HEK293T (cell line): ENCODE measurements around the gene UBE2R2.
A peak's percentile ranks its signal among the peaks of the same experiment; 100 is the strongest.

Source experiments
- CTCF ChIA-PET: fragments of 350-600 bp; formaldehyde crosslinking; extraction: SDS; loops from one replicate; lab custom pipeline; 2021; ENCODE audit warnings: antibody characterized with exemption, inconsistent platforms; lab: Yijun Ruan, JAX
- POLR2A ChIA-PET: fragments of 350-600 bp; formaldehyde crosslinking; extraction: SDS; loops from one replicate; lab custom pipeline; 2020; ENCODE audit warnings: antibody characterized with exemption, inconsistent platforms; lab: Yijun Ruan, JAX
- DNase-seq: peaks from one replicate; pipeline ENCODE4 v3.0.0; 2012; ENCODE audit warnings: mixed read lengths; ENCODE audit errors: extremely low spot score
- ARNT ChIP-seq: fragments of 450-650 bp; IDR thresholded peaks from 2 replicates; pipeline ENCODE4 v1.6.1; 2017; ENCODE audit warnings: mild to moderate bottlenecking
- BHLHE40 ChIP-seq: fragments of 450-650 bp; IDR thresholded peaks from 2 replicates; pipeline ENCODE4 v1.6.1; 2016; ENCODE audit warnings: mild to moderate bottlenecking, moderate library complexity, borderline replicate concordance
- CTBP1 ChIP-seq: fragments of 450-650 bp; IDR thresholded peaks from 2 replicates; pipeline ENCODE4 v1.6.1; 2016; ENCODE audit warnings: borderline replicate concordance
- ELF4 ChIP-seq: fragments of 450-650 bp; IDR thresholded peaks from 2 replicates; pipeline ENCODE4 v1.6.1; 2017; ENCODE audit warnings: antibody characterized with exemption
- FOXA1 ChIP-seq: fragments of 450-650 bp; IDR thresholded peaks from 2 replicates; pipeline ENCODE4 v1.6.1; 2016; ENCODE audit warnings: mild to moderate bottlenecking
- FOXK2 ChIP-seq: fragments of 450-650 bp; IDR thresholded peaks from 2 replicates; pipeline ENCODE4 v1.6.1; 2016; ENCODE audit warnings: mild to moderate bottlenecking
- FOXM1 ChIP-seq: fragments of 450-650 bp; IDR thresholded peaks from 2 replicates; pipeline ENCODE4 v1.6.1; 2017; ENCODE audit warnings: mild to moderate bottlenecking, borderline replicate concordance
- HDGF ChIP-seq: fragments of 450-650 bp; IDR thresholded peaks from 2 replicates; pipeline ENCODE4 v1.6.1; 2017; ENCODE audit warnings: antibody characterized with exemption, borderline replicate concordance
- L3MBTL2 ChIP-seq: fragments of 450-650 bp; conservative IDR thresholded peaks from 2 replicates; pipeline ENCODE4 v1.6.1; 2016; ENCODE audit warnings: mild to moderate bottlenecking
- LEF1 ChIP-seq: fragments of 450-650 bp; IDR thresholded peaks from 2 replicates; pipeline ENCODE4 v1.6.1; 2017; ENCODE audit warnings: mild to moderate bottlenecking, borderline replicate concordance
- NFRKB ChIP-seq: fragments of 450-650 bp; IDR thresholded peaks from 2 replicates; pipeline ENCODE4 v1.6.1; 2016; ENCODE audit warnings: mild to moderate bottlenecking, moderate library complexity
- SP1 ChIP-seq: fragments of 450-650 bp; IDR thresholded peaks from 2 replicates; pipeline ENCODE4 v1.6.1; 2017
- SUZ12 ChIP-seq: fragments of 450-650 bp; IDR thresholded peaks from 2 replicates; pipeline ENCODE4 v1.6.1; 2016; ENCODE audit warnings: mild to moderate bottlenecking
- TARDBP ChIP-seq: fragments of 450-650 bp; IDR thresholded peaks from 2 replicates; pipeline ENCODE4 v1.6.1; 2016
- ZNF384 ChIP-seq: fragments of 450-650 bp; IDR thresholded peaks from 2 replicates; pipeline ENCODE4 v1.6.1; 2016
- TF ChIP-seq, protein P1 (sequence below): fragments of 450-650 bp; IDR thresholded peaks from 2 replicates; pipeline ENCODE4 v1.6.1; 2016

Gene UBE2R2

DNA sequence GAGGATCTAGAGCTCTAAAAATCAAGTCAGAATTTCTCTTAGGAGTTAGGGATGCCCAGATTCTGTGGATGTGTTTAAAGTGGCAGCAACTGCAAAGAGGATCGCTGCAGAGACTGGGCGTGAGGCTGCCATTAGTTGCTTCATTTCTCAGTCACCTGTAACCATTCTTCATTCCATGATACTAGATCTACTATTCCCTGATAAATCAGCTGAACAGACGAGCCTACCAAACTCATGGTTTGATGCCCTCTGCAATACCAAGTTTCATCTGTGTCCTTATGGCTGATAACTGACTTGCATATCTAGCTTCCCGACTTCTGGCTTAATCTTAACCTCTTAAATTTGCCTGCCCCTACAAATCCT lies 33.3 kb downstream of the UBE2R2 start:
- DNase-seq = no peak
- TF ChIP-seq HDGF = no peak
- no peak for TF ChIP-seq BHLHE40
- no peak for TF ChIP-seq SP1
- TF ChIP-seq LEF1 = no peak
- TF ChIP-seq, protein P1, sequence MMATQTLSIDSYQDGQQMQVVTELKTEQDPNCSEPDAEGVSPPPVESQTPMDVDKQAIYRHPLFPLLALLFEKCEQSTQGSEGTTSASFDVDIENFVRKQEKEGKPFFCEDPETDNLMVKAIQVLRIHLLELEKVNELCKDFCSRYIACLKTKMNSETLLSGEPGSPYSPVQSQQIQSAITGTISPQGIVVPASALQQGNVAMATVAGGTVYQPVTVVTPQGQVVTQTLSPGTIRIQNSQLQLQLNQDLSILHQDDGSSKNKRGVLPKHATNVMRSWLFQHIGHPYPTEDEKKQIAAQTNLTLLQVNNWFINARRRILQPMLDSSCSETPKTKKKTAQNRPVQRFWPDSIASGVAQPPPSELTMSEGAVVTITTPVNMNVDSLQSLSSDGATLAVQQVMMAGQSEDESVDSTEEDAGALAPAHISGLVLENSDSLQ = no peak
- TF ChIP-seq FOXM1 = no peak
- TF ChIP-seq FOXA1 = no peak
- TF ChIP-seq ELF4 = no peak
- TF ChIP-seq SUZ12 = no peak
- no peak for TF ChIP-seq TARDBP
- TF ChIP-seq FOXK2 = no peak
- ChIA-PET POLR2A (no interaction called here), CTCF (interaction anchor here (1.5 kb wide), 1 partner anchor 36 kb away, joined by 4 read pairs; no protein-coding TSS in a partner anchor)

DNA sequence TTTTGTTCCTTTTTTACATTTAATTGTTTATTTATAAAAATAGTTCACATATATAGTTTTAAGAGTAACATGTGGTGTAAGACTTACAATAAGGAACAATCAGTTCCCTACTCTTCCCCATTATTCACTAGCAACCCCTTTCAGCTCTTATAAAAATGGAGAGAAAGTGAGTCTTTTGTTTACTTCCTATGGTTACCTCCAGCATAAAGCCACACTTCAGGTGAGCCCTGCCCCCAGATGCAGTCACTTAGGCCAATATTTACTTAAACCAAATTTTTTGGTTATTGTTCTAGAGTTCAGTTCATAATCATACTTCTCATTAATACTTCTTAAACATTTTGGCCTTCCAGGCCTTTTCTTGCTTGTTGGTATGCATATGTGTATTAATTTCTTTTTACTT lies 33.7 kb downstream of the UBE2R2 start:
- POLR2A ChIA-PET = no interaction called here
- DNase-seq = no peak
- CTCF ChIA-PET = interaction anchor here (1.5 kb wide), 1 partner anchor 37 kb away, joined by 4 read pairs; no protein-coding TSS in a partner anchor
- TF ChIP-seq HDGF (no peak), FOXM1 (no peak), LEF1 (no peak), TARDBP (no peak), CTBP1 (no peak), BHLHE40 (no peak), SUZ12 (no peak), NFRKB (no peak), ARNT (no peak), FOXK2 (no peak), ELF4 (no peak), ZNF384 (no peak), L3MBTL2 (no peak)
- TF ChIP-seq, protein P1 = no peak

- no peak for DNase-seq
- ChIA-PET POLR2A (no interaction called here), CTCF (no interaction called here)
Measured at GRCh38 chr9:33851301-33851700, 34.3 kb downstream of the UBE2R2 start.

DNA sequence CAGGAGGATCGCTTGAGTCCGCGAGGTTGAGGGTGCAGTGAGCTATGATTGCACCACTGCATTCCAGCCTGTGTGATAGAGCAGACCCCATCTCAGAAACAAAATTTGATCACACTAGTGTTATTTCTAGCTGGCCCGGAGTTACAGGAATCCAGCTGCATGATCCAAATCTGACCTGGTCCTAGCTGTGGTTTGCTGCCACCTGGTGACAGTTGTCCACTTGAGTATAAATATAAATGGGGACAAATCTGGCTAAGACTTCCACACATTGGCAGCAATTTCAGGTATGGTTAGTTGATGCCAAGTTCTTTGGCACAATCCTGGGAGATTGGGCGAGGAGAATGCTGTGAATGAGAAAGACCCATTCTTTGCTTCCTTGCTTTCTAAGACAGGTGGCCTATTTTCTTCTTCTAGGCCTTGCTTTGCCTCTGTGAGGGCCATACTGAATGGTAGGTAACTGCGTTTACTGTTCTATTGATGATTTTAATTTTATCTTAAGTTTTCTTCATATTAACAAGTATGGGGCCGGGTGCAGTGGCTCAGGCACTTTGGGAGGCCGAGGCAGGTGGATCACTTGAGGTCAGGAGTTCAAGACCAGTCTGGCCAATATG lies 35.4 kb downstream of the UBE2R2 start:
- TF ChIP-seq SP1 (no peak), FOXK2 (no peak), FOXM1 (no peak)
- POLR2A ChIA-PET = no interaction called here
- CTCF ChIA-PET = interaction anchor here (0.6 to 2.0 kb wide), 2 partner anchors 19 to 38 kb away, joined by 5 to 12 read pairs; no protein-coding TSS in a partner anchor
- DNase-seq = peak; percentile 52

More at GRCh38 chr9:33851301-33851700, 34.3 kb downstream of the UBE2R2 start:
- TF ChIP-seq NFRKB = no peak
- TF ChIP-seq CTBP1 = no peak
- no peak for TF ChIP-seq HDGF
- no peak for TF ChIP-seq L3MBTL2

GRCh38 chr9:33856247-33856646 lies 39.3 kb downstream of the UBE2R2 start:
- ChIA-PET CTCF (no interaction called here), POLR2A (no interaction called here)
- TF ChIP-seq HDGF (no peak), ARNT (no peak)
- no peak for DNase-seq

DNA sequence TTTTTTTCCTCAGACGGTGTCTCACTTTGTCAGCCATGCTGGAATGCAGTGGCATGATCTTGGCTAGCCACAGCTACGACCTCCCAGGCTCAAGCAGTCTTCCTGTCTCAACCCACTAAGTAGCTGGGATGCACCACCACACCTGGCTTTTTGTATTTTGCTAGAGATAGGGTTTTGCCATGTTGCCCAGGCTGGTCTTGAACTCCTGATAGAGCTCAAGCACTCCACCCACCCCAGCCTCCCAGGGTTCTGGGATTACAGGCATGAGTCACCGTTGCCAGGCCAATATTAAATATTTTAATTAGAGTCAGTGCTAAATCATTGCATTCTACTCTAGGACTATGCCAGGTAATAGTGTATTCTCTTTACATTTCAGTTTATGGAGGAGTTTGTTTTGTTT lies 41.5 kb downstream of the UBE2R2 start:
- ChIA-PET POLR2A (no interaction called here), CTCF (interaction anchor here (0.7 to 1.1 kb wide), 3 partner anchors 44 to 490 kb away, joined by 3 to 7 read pairs (median 4); no protein-coding TSS in a partner anchor)
- TF ChIP-seq NFRKB (no peak), FOXK2 (no peak), FOXA1 (no peak)
- no peak for DNase-seq

DNA sequence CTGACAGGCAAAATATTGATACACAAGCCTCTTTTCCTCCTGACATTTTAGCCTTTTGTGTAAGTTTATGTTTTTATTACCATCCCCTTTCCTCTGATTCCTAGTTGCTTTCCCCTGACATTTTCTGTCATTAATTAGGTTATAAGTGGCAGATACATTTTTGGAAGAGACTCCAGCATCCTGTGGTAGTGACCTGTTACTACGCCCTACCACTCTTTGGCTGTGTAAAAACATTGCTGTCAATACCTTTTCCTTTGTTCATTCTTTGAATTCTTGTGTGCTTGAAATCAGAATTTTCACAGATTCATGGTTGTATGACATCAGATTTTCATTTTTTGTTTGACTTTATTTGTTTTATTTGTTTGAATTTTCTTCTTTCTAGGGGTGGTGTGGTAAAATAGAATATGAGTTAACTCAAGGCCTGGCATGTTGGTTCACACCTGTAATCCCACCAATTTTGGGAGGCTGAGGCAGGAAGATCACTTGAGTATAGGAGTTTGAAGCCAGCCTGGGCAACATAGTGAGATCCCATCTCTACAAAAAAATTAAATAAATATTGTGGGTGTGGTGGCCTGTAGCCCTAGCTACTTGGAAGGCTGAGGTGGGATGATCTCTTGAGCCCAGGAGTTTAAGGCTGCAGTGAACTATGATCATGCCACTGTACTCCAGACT lies 43.4 kb downstream of the UBE2R2 start:
- TF ChIP-seq ZNF384 = no peak
- TF ChIP-seq, protein P1 = 0 out of 2 replicates have a peak, but pooled peaks have one; percentile 7
- POLR2A ChIA-PET = no interaction called here
- peak; percentile 16 for DNase-seq
- CTCF ChIA-PET = no interaction called here
